GM10266 (cell line): ENCODE measurements around the gene RNF212.

Experiments used
- DNase-seq: peaks from one replicate; pipeline ENCODE4 v3.0.0; 2012; ENCODE audit errors: extremely low spot score
- TF ChIP-seq, protein P1 (sequence below): IDR thresholded peaks from 2 replicates; pipeline ENCODE4 v1.5.1; 2012; ENCODE audit warnings: mild to moderate bottlenecking, low read depth; ENCODE audit not compliant: control insufficient read depth, insufficient read depth; ENCODE audit errors: missing control alignments

The RNF212 gene

DNA sequence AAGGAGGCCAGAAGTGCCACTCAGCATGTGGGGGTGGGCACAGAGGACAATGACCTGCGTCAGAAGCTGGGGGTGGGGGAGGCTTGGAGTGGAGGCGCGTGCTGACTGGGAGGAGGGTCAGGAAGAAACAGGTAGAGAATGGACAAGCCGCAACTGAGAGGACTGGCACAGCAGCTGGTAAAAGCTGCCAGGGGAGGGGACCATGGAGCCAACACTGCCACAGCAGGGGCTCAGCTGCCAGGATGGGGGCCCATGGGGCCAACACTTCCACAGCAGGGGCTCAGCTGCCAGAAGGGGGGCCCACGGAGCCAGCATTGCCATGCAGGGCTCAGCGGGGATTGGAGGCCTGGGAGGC is 19.1 kb downstream of the RNF212 start:
- TF ChIP-seq, protein P1, sequence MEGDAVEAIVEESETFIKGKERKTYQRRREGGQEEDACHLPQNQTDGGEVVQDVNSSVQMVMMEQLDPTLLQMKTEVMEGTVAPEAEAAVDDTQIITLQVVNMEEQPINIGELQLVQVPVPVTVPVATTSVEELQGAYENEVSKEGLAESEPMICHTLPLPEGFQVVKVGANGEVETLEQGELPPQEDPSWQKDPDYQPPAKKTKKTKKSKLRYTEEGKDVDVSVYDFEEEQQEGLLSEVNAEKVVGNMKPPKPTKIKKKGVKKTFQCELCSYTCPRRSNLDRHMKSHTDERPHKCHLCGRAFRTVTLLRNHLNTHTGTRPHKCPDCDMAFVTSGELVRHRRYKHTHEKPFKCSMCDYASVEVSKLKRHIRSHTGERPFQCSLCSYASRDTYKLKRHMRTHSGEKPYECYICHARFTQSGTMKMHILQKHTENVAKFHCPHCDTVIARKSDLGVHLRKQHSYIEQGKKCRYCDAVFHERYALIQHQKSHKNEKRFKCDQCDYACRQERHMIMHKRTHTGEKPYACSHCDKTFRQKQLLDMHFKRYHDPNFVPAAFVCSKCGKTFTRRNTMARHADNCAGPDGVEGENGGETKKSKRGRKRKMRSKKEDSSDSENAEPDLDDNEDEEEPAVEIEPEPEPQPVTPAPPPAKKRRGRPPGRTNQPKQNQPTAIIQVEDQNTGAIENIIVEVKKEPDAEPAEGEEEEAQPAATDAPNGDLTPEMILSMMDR = no peak
- no peak for DNase-seq

DNA sequence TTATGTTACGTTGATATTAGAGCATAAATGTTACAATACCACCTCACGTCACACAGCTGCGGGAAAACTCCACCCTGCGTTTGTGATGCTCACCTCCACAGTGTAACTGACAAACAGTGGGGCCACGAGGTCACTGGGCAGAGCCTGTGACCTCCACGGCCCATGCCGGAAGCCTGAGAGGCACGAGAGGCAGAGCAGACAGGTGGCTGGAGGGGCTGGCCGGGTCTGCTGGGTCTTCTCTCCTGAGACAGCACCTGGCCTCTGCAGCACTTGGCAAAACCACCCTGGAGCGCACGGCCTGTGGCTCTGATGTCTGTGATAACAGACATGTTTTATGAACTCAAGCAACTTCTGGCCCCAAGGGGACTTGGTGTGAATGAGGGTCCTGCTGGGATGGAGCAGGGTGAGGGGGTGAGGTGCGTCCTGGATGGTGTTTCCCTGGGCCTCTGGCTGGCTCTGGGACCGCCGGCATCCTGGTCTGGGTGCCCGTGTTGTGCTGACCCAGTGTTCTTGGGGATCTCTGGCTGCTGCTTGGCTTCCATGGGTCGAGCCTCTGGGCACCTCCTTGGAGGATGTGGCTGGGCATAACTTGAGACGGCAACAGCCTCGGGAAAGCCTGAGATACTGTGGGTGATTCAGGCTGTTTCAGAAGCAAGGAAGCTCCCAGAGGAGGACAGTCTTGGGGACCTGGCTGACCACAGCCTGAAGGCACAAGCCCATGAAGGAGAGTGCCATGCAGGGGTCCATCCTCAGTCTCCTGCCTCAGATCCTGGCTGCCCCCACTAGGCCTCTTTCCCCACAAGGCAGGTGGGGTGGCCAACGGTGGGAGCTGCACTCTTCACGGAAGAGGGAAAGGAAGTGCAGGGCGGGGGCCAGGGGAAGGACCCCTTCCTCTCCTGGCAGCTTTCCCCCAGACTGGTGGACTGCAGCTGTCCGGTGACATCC is 19.7 kb downstream of the RNF212 start:
- TF ChIP-seq, protein P1 = no peak
- DNase-seq = no peak

DNA sequence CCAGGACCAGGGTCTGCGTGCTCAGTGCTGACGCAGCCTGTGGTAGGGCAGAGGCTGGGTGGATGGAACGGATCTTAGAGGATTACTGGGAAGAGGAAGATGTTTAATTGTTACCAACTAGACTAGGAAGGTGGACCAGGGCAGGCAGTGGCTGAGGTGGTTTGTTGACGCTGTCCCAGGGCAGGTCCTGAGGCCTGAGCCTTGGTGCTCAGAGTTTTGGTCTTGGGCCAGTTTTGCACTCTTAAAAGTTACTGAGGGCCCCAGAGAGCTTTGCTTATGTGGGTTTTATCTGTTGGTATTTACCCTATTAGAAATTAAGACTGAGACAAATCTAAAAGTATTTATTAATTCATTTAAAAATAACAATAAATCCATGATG is 20.4 kb downstream of the RNF212 start:
- TF ChIP-seq, protein P1 = no peak
- no peak for DNase-seq

DNA sequence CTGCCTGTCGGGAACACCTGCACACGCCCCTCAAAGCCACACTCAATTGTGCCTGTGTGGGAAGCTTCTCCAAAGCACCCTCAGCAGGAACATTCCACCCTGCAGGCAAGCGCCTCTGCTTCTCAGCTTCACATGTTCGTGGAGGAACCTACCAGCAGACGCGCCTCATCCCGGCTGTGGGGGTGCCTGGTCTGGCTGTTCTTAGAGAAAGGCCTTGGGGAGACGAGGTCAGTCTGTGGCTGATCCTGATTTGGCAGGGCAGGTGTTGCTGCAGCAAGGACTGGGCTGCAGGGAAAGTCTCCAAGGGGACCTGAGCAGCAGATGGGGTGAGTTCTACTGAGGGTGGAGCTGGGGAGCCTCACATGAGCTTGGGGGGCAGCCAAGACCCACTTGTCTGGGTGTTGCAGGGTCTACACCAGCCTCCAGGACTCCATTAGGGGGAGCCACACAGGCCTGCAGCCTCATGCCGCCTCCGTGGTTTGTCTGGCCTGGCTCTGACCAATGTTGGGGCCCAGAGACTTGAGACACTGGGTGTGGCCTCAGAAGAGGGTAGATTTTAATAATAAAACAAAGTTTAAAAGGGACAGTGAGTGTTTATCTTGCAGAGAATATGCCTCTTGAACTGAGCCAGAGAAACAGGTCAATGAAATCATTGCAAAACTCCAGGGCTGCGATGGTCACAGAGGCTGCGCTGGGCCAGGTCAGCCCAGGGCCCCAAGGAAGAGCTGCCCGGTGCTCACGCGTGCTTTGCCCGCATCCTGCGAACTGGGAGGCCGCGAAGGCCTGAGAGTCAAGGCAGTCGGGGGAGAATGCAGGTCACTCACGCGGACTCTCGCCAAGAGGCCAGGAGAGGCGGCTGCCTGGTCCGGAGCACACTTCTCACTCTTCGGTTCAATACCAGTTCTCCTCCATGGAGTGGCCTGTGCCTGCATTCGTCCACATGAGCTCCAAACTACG is 21.1 kb downstream of the RNF212 start:
- DNase-seq = no peak
- TF ChIP-seq, protein P1 = no peak

DNA sequence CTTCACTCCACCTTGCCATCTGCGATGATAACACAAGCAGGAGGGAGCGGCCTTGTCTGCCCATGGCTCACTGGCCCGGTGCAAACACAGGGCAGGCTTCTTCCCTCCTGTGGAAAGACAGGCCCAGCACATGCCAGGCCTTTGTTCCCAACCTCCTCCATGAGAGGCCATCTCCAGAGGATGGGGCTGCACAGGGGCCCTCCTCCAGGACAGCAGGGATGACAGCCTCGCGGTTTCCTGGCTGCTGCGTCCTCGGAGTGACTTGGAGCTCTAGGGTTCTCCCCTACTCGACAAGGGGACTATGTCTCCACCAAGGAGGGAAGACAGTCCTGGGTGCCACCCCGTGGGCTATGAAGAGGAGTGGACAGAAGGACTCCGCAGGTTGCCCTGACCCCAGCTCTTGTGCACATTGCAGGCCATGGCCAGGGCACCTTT is 21.8 kb downstream of the RNF212 start:
- no peak for DNase-seq
- TF ChIP-seq, protein P1 = no peak

DNA sequence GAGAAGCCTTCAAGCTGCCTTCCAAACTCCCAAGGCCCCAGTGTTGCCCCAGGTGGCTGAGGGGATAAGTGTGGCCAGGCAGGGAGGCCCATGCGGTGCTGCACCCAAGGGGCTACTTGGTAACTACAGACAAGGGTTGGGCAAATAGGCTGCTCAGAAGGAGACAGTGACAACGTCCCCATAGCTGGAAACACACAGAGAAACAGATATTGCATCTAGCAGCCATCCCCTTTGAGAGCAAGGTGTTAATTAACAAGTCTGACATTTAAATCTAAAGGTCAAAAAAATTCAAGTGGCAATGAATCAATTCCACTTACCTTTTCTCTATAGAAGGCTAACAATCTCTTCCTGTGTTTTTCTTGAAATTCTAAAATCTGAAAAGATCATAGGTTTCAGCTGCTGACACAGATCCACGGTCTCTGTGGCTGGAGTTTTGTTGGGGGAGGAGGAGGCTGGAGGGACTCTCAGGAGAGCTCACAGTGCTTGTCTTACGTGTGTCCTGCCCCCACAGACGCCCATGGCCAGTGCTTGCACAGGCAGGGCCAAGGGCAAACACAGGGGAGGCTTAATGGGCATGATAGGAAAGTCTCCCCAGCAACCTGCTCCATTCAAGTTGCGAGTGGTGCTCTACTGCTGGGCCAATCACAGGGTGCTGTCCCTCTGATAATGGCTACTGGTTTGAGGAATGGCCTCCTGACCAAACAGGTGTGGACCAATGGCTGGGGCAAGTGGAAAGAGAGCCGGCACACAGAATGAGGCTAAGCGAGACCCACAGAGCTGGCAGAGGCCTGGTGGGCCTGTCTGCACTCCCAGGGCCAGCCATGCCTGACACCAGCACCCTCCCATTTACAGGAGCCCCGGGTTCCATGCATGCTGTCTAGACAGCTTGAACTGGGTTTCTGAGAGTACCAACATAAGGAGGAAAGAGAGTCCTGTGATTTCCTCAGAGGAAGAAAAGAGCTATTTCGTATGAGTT is 22.6 kb downstream of the RNF212 start:
- DNase-seq = no peak
- TF ChIP-seq, protein P1 = no peak
